Measurements from ENCODE around the gene SUV39H1. TPM values are rescaled to one million over a fixed set of nuclear protein-coding genes. Genes with fewer than 3 reads are reported as not detected.

SUV39H1 gene
- total and polyA plus RNA-seq, 2 of the 13 experiments (the other 11 are each of a cell fraction or from before 2014, with no cell fraction given): 5.2 to 10.1 TPM

DNA sequence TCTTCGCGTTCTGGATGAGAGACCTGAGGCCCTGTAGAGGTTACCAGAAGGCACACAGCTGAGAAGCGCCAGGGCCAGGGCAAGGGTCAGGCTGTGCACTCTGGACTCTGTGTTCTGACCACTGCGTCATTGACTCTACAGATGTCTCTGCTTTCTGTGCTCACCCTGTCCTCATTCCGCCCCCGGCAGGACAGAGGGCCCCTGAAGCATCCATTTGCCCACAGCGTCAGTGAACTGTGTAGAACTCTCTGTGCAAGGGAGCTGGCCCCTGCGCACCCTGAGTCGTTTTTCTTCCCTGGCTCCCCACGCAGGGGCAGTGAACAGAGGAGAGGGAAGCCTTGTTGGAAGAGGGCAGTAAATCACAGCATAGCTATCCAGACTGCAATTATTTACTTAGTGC lies 19.0 kb upstream of the SUV39H1 start (continued):
- TF ChIP-seq, protein P1, sequence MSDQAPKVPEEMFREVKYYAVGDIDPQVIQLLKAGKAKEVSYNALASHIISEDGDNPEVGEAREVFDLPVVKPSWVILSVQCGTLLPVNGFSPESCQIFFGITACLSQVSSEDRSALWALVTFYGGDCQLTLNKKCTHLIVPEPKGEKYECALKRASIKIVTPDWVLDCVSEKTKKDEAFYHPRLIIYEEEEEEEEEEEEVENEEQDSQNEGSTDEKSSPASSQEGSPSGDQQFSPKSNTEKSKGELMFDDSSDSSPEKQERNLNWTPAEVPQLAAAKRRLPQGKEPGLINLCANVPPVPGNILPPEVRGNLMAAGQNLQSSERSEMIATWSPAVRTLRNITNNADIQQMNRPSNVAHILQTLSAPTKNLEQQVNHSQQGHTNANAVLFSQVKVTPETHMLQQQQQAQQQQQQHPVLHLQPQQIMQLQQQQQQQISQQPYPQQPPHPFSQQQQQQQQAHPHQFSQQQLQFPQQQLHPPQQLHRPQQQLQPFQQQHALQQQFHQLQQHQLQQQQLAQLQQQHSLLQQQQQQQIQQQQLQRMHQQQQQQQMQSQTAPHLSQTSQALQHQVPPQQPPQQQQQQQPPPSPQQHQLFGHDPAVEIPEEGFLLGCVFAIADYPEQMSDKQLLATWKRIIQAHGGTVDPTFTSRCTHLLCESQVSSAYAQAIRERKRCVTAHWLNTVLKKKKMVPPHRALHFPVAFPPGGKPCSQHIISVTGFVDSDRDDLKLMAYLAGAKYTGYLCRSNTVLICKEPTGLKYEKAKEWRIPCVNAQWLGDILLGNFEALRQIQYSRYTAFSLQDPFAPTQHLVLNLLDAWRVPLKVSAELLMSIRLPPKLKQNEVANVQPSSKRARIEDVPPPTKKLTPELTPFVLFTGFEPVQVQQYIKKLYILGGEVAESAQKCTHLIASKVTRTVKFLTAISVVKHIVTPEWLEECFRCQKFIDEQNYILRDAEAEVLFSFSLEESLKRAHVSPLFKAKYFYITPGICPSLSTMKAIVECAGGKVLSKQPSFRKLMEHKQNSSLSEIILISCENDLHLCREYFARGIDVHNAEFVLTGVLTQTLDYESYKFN (CRISPR knock-in tag; conservative IDR thresholded peaks at IDR 0.05): peak; percentile 85
- peak; percentile 40; the same call in 1 of the 2 replicates for TF ChIP-seq KDM2A (CRISPR knock-in tag; IDR thresholded peaks at IDR 0.05; ENCODE audit: borderline replicate concordance, low read depth)
- no peak for TF ChIP-seq ZFP36 (IDR thresholded peaks at IDR 0.05; ENCODE audit: borderline replicate concordance, low read depth, low read length, partially characterized antibody)
- TF ChIP-seq ZFY (CRISPR knock-in tag; IDR thresholded peaks at IDR 0.05): peak; percentile 48; the same call in 1 of the 2 replicates
- TF ChIP-seq, protein P2, sequence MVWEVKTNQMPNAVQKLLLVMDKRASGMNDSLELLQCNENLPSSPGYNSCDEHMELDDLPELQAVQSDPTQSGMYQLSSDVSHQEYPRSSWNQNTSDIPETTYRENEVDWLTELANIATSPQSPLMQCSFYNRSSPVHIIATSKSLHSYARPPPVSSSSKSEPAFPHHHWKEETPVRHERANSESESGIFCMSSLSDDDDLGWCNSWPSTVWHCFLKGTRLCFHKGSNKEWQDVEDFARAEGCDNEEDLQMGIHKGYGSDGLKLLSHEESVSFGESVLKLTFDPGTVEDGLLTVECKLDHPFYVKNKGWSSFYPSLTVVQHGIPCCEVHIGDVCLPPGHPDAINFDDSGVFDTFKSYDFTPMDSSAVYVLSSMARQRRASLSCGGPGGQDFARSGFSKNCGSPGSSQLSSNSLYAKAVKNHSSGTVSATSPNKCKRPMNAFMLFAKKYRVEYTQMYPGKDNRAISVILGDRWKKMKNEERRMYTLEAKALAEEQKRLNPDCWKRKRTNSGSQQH (CRISPR knock-in tag; IDR thresholded peaks at IDR 0.05; ENCODE audit: low read depth): no peak
- TF ChIP-seq, protein P3, sequence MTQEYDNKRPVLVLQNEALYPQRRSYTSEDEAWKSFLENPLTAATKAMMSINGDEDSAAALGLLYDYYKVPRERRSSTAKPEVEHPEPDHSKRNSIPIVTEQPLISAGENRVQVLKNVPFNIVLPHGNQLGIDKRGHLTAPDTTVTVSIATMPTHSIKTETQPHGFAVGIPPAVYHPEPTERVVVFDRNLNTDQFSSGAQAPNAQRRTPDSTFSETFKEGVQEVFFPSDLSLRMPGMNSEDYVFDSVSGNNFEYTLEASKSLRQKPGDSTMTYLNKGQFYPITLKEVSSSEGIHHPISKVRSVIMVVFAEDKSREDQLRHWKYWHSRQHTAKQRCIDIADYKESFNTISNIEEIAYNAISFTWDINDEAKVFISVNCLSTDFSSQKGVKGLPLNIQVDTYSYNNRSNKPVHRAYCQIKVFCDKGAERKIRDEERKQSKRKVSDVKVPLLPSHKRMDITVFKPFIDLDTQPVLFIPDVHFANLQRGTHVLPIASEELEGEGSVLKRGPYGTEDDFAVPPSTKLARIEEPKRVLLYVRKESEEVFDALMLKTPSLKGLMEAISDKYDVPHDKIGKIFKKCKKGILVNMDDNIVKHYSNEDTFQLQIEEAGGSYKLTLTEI (CRISPR knock-in tag; conservative IDR thresholded peaks at IDR 0.05): no peak
- TF ChIP-seq HDAC1 (CRISPR knock-in tag; IDR thresholded peaks at IDR 0.05): peak; percentile 76
- TF ChIP-seq MAZ (IDR thresholded peaks at IDR 0.05; ENCODE audit: borderline replicate concordance, low read depth, low read length): no peak
- 0 out of 2 replicates have a peak, but pooled peaks have one; percentile 42 for TF ChIP-seq MAZ (CRISPR knock-in tag; IDR thresholded peaks at IDR 0.05; ENCODE audit: low read depth)
- peak; percentile 29 to 64; a peak in 3 of 4 replicates for TF ChIP-seq POLR2A (IDR thresholded peaks at IDR 0.05; ENCODE audit: insufficient read depth in 1 of 2, low read depth in 2 of 2, low read length in 2 of 2)
- TF ChIP-seq CREM (IDR thresholded peaks at IDR 0.05): peak; percentile 62; the same call in 1 of the 2 replicates
- no peak for TF ChIP-seq CREM (CRISPR knock-in tag; IDR thresholded peaks at IDR 0.05)
- TF ChIP-seq, protein P4, sequence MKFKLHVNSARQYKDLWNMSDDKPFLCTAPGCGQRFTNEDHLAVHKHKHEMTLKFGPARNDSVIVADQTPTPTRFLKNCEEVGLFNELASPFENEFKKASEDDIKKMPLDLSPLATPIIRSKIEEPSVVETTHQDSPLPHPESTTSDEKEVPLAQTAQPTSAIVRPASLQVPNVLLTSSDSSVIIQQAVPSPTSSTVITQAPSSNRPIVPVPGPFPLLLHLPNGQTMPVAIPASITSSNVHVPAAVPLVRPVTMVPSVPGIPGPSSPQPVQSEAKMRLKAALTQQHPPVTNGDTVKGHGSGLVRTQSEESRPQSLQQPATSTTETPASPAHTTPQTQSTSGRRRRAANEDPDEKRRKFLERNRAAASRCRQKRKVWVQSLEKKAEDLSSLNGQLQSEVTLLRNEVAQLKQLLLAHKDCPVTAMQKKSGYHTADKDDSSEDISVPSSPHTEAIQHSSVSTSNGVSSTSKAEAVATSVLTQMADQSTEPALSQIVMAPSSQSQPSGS (CRISPR knock-in tag; IDR thresholded peaks at IDR 0.05): 0 out of 2 replicates have a peak, but pooled peaks have one; percentile 41
- TF ChIP-seq EP300 (IDR thresholded peaks at IDR 0.05; ENCODE audit: low read depth in 2 of 2, low read length in 2 of 2): 0 out of 4 replicates have a peak, but pooled peaks of 1 of the 2 experiments have one; percentile 26
- TF ChIP-seq EP300 (CRISPR knock-in tag; IDR thresholded peaks at IDR 0.05; ENCODE audit: borderline replicate concordance): no peak
- TF ChIP-seq TBX2 (CRISPR knock-in tag; IDR thresholded peaks at IDR 0.05; ENCODE audit: borderline replicate concordance): peak; percentile 6; the same call in 1 of the 2 replicates
- peak; percentile 17 for TF ChIP-seq TEAD3 (CRISPR knock-in tag; optimal IDR thresholded peaks at IDR 0.05; ENCODE audit: borderline replicate concordance)
- no peak for TF ChIP-seq LCORL (IDR thresholded peaks at IDR 0.05)
- TF ChIP-seq LCORL (CRISPR knock-in tag; IDR thresholded peaks at IDR 0.05): peak; percentile 56; the same call in 1 of the 2 replicates
- 0 out of 2 replicates have a peak, but pooled peaks have one; percentile 17 for TF ChIP-seq POLR2G (IDR thresholded peaks at IDR 0.05; ENCODE audit: low read depth, low read length)
- TF ChIP-seq, protein P5, sequence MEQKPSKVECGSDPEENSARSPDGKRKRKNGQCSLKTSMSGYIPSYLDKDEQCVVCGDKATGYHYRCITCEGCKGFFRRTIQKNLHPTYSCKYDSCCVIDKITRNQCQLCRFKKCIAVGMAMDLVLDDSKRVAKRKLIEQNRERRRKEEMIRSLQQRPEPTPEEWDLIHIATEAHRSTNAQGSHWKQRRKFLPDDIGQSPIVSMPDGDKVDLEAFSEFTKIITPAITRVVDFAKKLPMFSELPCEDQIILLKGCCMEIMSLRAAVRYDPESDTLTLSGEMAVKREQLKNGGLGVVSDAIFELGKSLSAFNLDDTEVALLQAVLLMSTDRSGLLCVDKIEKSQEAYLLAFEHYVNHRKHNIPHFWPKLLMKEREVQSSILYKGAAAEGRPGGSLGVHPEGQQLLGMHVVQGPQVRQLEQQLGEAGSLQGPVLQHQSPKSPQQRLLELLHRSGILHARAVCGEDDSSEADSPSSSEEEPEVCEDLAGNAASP (CRISPR knock-in tag; IDR thresholded peaks at IDR 0.05; ENCODE audit: borderline replicate concordance): peak; percentile 68; the same call in 1 of the 2 replicates
